GM12878 (cell line): Measurements from ENCODE around the gene FBXO21. TPM values are rescaled to one million over a fixed set of nuclear protein-coding genes. Genes with fewer than 3 reads are reported as not detected.

ENCODE experiments used
- ATAC-seq: fragments of 200-7000 bp; cut with Tn5 transposase; 3 replicates; pipeline ENCODE4 v1.9.1; 2020; ENCODE audit warnings: mild to moderate bottlenecking, moderate library complexity
- BruUV-seq: library from RNA; stranded (reverse); fragments of 400-500 nt; replicated peaks from 2 replicates; lab custom pipeline; 2021; lab: Mats Ljungman, UMichigan
- CTCF ChIA-PET: fragments of 300-600 bp; sonication (Branson Sonifier 250); formaldehyde crosslinking; extraction: SDS; loops from one replicate; lab custom pipeline; 2021; ENCODE audit warnings: inconsistent platforms; lab: Yijun Ruan, JAX
- POLR2A ChIA-PET: fragments of 350-600 bp; formaldehyde crosslinking; extraction: SDS; loops from one replicate; lab custom pipeline; 2021; ENCODE audit warnings: inconsistent platforms; lab: Charles Lee
- RAD21 ChIA-PET: fragments of 300-600 bp; sonication (Branson Sonifier 250); formaldehyde crosslinking; loops from one replicate; lab custom pipeline; 2023; ENCODE audit warnings: antibody characterized with exemption; ENCODE audit not compliant: unreplicated experiment; lab: Charles Lee
- SMC1A ChIA-PET: fragments of 300-600 bp; sonication (Branson Sonifier 250); formaldehyde crosslinking; loops from one replicate; lab custom pipeline; 2023; ENCODE audit not compliant: unreplicated experiment, uncharacterized antibody; lab: Charles Lee
- DNase-seq: peaks from one replicate; pipeline ENCODE4 v3.0.0-alpha.2; 2011; ENCODE audit warnings: low read depth, low spot score
- FAIRE-seq: peaks from 3 replicates; lab custom pipeline; 2011; peaks lifted over from hg19 to GRCh38; lab: Jason Lieb, UNC
- H2AFZ ChIP-seq: 2 replicates; pipeline ENCODE4 v1.6.0; 2011; ENCODE audit warnings: low read depth, low read length, control low read depth; ENCODE audit not compliant: control insufficient read depth
- H3K27ac ChIP-seq: 2 replicates; pipeline ENCODE4 v1.5.1; 2011; ENCODE audit warnings: control low read depth; ENCODE audit not compliant: control insufficient read depth, insufficient read depth
- H3K27me3 ChIP-seq, 2 experiments: replicated peaks in 1 of 2; 2 replicates each; pipeline versions ENCODE4 v1.6.0 to v1.6.1; 2011; ENCODE audit warnings: low read length in 1 of 2; ENCODE audit not compliant: control insufficient read depth in 2 of 2, insufficient read depth in 2 of 2
- H3K36me3 ChIP-seq, 2 experiments: 2 replicates each; pipeline ENCODE4 v1.5.1; 2011; ENCODE audit warnings: low read length in 1 of 2; ENCODE audit not compliant: control insufficient read depth in 2 of 2, insufficient read depth in 2 of 2
- H3K4me1 ChIP-seq: 2 replicates; pipeline ENCODE4 v1.6.1; 2011; ENCODE audit warnings: mild to moderate bottlenecking, low read length, moderate library complexity, mixed read lengths; ENCODE audit not compliant: control insufficient read depth, insufficient read depth
- H3K4me2 ChIP-seq: 2 replicates; pipeline ENCODE4 v1.6.0; 2011; ENCODE audit warnings: control low read depth; ENCODE audit not compliant: control insufficient read depth, insufficient read depth
- H3K4me3 ChIP-seq: fragments of 200-600 bp; sonication (generic); 2 replicates; pipeline ENCODE4 v1.5.1; 2016
- H3K79me2 ChIP-seq: 2 replicates; pipeline ENCODE4 v1.6.0; 2011; ENCODE audit warnings: low read length; ENCODE audit not compliant: control insufficient read depth, insufficient read depth
- H3K9ac ChIP-seq: 2 replicates; pipeline ENCODE4 v1.8.0; 2011; ENCODE audit warnings: low read length, control low read depth, mixed read lengths; ENCODE audit not compliant: control insufficient read depth, insufficient read depth
- H3K9me3 ChIP-seq: replicated peaks from 3 replicates; pipeline ENCODE4 v1.5.1; 2011; ENCODE audit warnings: mild to moderate bottlenecking, low read length; ENCODE audit not compliant: control insufficient read depth, insufficient read depth
- H4K20me1 ChIP-seq: 2 replicates; pipeline ENCODE4 v1.6.0; 2011; ENCODE audit not compliant: control insufficient read depth, insufficient read depth
- HDAC6 ChIP-seq: fragments of 200-600 bp; sonication (generic); IDR thresholded peaks from one replicate; pipeline ENCODE4 v1.8.0; 2017; ENCODE audit warnings: antibody characterized with exemption; ENCODE audit not compliant: unreplicated experiment
- LARP7 ChIP-seq: fragments of 450-650 bp; IDR thresholded peaks from 2 replicates; pipeline ENCODE4 v1.6.1; 2017; ENCODE audit warnings: mild to moderate bottlenecking
- POLR2AphosphoS2 ChIP-seq: IDR thresholded peaks from 2 replicates; pipeline ENCODE4 v1.6.1; 2011; ENCODE audit warnings: low read depth, mild to moderate bottlenecking, low read length, improper control_type of control experiment, moderate library complexity
- POLR2AphosphoS5 ChIP-seq: IDR thresholded peaks from 2 replicates; pipeline ENCODE4 v1.6.1; 2011; ENCODE audit warnings: mild to moderate bottlenecking, low read length, inconsistent platforms
- RCOR1 ChIP-seq: conservative IDR thresholded peaks from 2 replicates; pipeline ENCODE4 v1.6.1; 2012; ENCODE audit warnings: low read depth, low read length, improper control_type of control experiment
- SPI1 ChIP-seq: IDR thresholded peaks from 2 replicates; pipeline ENCODE4 v1.6.1; 2011; ENCODE audit warnings: low read depth, mild to moderate bottlenecking, low read length, moderate library complexity, borderline replicate concordance; ENCODE audit not compliant: insufficient read depth
- ZZZ3 ChIP-seq: IDR thresholded peaks from 2 replicates; pipeline ENCODE4 v1.6.1; 2011; ENCODE audit warnings: low read depth; ENCODE audit not compliant: control insufficient read depth, insufficient read length
- WGBS: methylation state at CpG from one replicate; pipeline ENCODE4 v1.1.6; 2016; ENCODE audit warnings: low lambda C conversion rate; ENCODE audit not compliant: insufficient replicate concordance, insufficient coverage; ENCODE audit errors: missing lambda C conversion rate; 5-methylcytosine and 5-hydroxymethylcytosine counted together
- in situ Hi-C: fragments of 300-500 bp; cut with MboI; formaldehyde crosslinking; loops from 9 replicates; pipeline ENCODE4 v1.14.3; 2018; ENCODE audit warnings: mixed read lengths
- intact Hi-C: fragments of 100-400 bp; cut with micrococcal nuclease; formaldehyde crosslinking; loops from one replicate; pipeline ENCODE4 v1.14.2; 2022; ENCODE audit not compliant: unreplicated experiment
- polyA plus RNA-seq, 11 experiments: library from polyadenylated mRNA; depleted of rRNA in 4 of 11; unstranded in 6 of 11; stranded (reverse) in 5 of 11; fragments of >200 nt; fragmentation: Nextera tagmentation in 4 of 11; fragmentation: Illumina TruSeq in 1 of 11; extraction: Ambion mirVana in 4 of 11; extraction: Trizol in 1 of 11; gene quantifications; 1 replicate in 1 of 11; 2 replicates in 10 of 11; pipeline versions ENCODE4 v1.2.1 to v1.2.3, GENCODE V29; 2011 to 2016; ENCODE audit warnings: inconsistent platforms in 2 of 11, missing spikeins in 2 of 11, low read depth in 1 of 11
- total RNA-seq, 4 experiments: library from RNA; depleted of rRNA in 3 of 4; stranded (reverse); fragments of >200 nt in 3 of 4; fragmentation: Illumina TruSeq in 1 of 4; extraction: Trizol in 1 of 4; gene quantifications; 2 replicates each; pipeline versions ENCODE4 v1.2.1 to v1.2.3, GENCODE V29; 2013 to 2021

FBXO21 gene
- total and polyA plus RNA-seq, 10 of the 15 experiments (the other 5 are each of a cell fraction or from before 2014, with no cell fraction given): 5.5 to 32.6 (median 18.9) TPM

DNA sequence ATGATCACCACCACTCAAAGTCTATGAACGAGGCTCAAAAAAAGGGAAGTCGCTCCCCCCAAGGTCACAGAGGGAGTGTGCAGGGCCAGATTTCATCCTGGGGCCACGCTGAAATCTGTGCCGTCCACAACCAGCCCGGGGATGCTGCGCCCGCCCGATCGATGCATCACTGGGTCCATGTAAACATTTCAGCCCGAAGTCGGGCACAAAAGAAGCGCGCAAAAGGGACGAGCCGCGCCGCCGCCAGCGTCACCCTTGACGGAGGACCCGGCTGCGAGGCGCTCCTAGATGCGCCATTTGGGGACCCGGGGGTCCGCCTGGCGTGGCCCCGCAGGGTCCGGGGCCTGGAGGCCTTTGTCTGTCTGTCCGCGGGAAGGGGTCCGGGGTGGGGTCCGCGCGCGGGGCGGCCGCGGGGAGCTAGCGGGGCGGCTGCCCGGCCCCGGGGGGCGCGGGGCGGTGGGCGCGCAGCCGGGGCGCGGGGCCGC, 503 bp downstream of the FBXO21 start:
- Histone ChIP-seq H3K79me2 (peaks cover 18% of the 10 kb centered on the region), H3K9ac (peak overlapping the region; percentile 60), H2AFZ (peak overlapping the region; percentile 73), H3K4me3 (peak overlapping the region; percentile 84), H3K27me3 (no peaks in the 10 kb centered on the region), H4K20me1 (no peaks in the 10 kb centered on the region), H3K4me2 (peak overlapping the region; percentile 89), H3K4me1 (no peaks in the 10 kb centered on the region; the same call in 1 of the 2 replicates), H3K27ac (peak overlapping the region; percentile 14; the same call in 1 of the 2 replicates), H3K36me3 (peaks cover 0 to 3% of the 10 kb centered on the region in 2 experiments; a peak in 1 of 4 replicates), H3K9me3 (no peaks in the 10 kb centered on the region; the same call in 2 of the 3 replicates)
- FAIRE-seq: no peak
- DNase-seq: no peak
- in situ Hi-C loops: loop anchor here (25.0 kb wide), 1 partner anchor 1198 kb away; the partner anchor contains the start of gene SUDS3
- WGBS: 2% methylated on average over 30 of the region's 52 CpGs
- ChIA-PET RAD21 (no interaction called here), SMC1A (no interaction called here), CTCF (no interaction called here), POLR2A (interaction anchor here (0.6 kb wide), 1 partner anchor 240 kb away, joined by 3 read pairs; no protein-coding TSS in a partner anchor)
- no TSS peak for BruUV-seq
- TF ChIP-seq POLR2AphosphoS2 (0 out of 2 replicates have a peak, but pooled peaks have one; percentile 5), RCOR1 (0 out of 2 replicates have a peak, but pooled peaks have one; percentile 25), ZZZ3 (no peak), POLR2AphosphoS5 (no peak), LARP7 (no peak), SPI1 (peak; percentile 78; the same call in 1 of the 2 replicates), HDAC6 (peak; percentile 8)
- intact Hi-C loops: no loop called here
- ATAC-seq: peak; percentile 55
